ACHN (cell line): Measurements from ENCODE around the gene SMAD3.
"Not testable (repeated sequence)": the region's sequence is repeated elsewhere in the genome, so short reads cannot be mapped to it uniquely, and the experiment has no call there.

ENCODE experiments used
- DNase-seq: peaks from one replicate; pipeline ENCODE4 v3.0.0-alpha.2; 2015
- in situ Hi-C: cut with HindIII; loops from 2 replicates; pipeline ENCODE4 v1.10.0; 2017; ENCODE audit warnings: low sequenced_read_pairs, low pct_ligation_motif_present, low pct_unique_long_range_greater_than_20kb

The SMAD3 gene

GRCh38 chr15:67075555-67076135 lies 10.2 kb downstream of the SMAD3 start:
- in situ Hi-C loops = not testable (repeated sequence)

GRCh38 chr15:67076147-67076843 lies 10.9 kb downstream of the SMAD3 start:
- DNase-seq = peak; percentile 67
- in situ Hi-C loops = no loop called here

More at GRCh38 chr15:67075555-67076135, 10.2 kb downstream of the SMAD3 start:
- DNase-seq = not testable (repeated sequence)

GRCh38 chr15:67077641-67078215 lies 12.3 kb downstream of the SMAD3 start:
- no peak for DNase-seq
- in situ Hi-C loops = no loop called here

- in situ Hi-C loops = no loop called here
- DNase-seq = no peak
These were observed 14.0 kb downstream of the SMAD3 start for GRCh38 chr15:67079361-67079760.

GRCh38 chr15:67080118-67080899 lies 14.9 kb downstream of the SMAD3 start:
- no peak for DNase-seq

GRCh38 chr15:67080900-67081431 lies 15.6 kb downstream of the SMAD3 start:
- no peak for DNase-seq
- in situ Hi-C loops = no loop called here

More at GRCh38 chr15:67080118-67080899, 14.9 kb downstream of the SMAD3 start:
- in situ Hi-C loops = no loop called here

- in situ Hi-C loops = no loop called here
- DNase-seq = no peak
These were observed 16.7 kb downstream of the SMAD3 start for GRCh38 chr15:67082007-67082536.

- in situ Hi-C loops = no loop called here
- DNase-seq = no peak
These were observed 17.8 kb downstream of the SMAD3 start for GRCh38 chr15:67083135-67083762.

- no peak for DNase-seq
- in situ Hi-C loops = no loop called here
These were observed 19.2 kb downstream of the SMAD3 start for GRCh38 chr15:67084561-67084960.

GRCh38 chr15:67085237-67085817 lies 19.9 kb downstream of the SMAD3 start:
- DNase-seq = no peak
- in situ Hi-C loops = no loop called here

- in situ Hi-C loops = no loop called here
- DNase-seq = no peak
These were observed 20.6 kb downstream of the SMAD3 start for GRCh38 chr15:67085818-67086636.

GRCh38 chr15:67086637-67086914 lies 21.2 kb downstream of the SMAD3 start:
- no peak for DNase-seq
- in situ Hi-C loops = no loop called here

- DNase-seq = no peak
- in situ Hi-C loops = no loop called here
These were observed 22.2 kb downstream of the SMAD3 start for GRCh38 chr15:67087507-67088172.

- in situ Hi-C loops = no loop called here
- peak; percentile 78 for DNase-seq
These were observed 24.1 kb downstream of the SMAD3 start for GRCh38 chr15:67089217-67090193.

- DNase-seq = no peak
- in situ Hi-C loops = no loop called here
These were observed 25.1 kb downstream of the SMAD3 start for GRCh38 chr15:67090297-67091070.
